Dermis microvascular lymphatic vessel endothelial cell (primary cell): ENCODE data around the gene SLC25A10. TPM values are rescaled to one million over a fixed set of nuclear protein-coding genes. Genes with fewer than 3 reads are reported as not detected.
A peak's percentile ranks its signal among the peaks of the same experiment; 100 is the strongest.

Experiments
- DNase-seq, 2 donors: peaks; one replicate each; pipeline versions ENCODE4 v3.0.0 to v3.0.0-alpha.2; 2010; ENCODE audit warnings: low read depth in 2 of 2
- total RNA-seq: library from RNA; depleted of rRNA; stranded (reverse); fragments of >200 nt; gene quantifications from 2 replicates; pipeline ENCODE4 v1.2.1, GENCODE V29; 2014

Gene SLC25A10
- total RNA-seq, 1 donor from 2014 or later, result 17.7 TPM

DNA sequence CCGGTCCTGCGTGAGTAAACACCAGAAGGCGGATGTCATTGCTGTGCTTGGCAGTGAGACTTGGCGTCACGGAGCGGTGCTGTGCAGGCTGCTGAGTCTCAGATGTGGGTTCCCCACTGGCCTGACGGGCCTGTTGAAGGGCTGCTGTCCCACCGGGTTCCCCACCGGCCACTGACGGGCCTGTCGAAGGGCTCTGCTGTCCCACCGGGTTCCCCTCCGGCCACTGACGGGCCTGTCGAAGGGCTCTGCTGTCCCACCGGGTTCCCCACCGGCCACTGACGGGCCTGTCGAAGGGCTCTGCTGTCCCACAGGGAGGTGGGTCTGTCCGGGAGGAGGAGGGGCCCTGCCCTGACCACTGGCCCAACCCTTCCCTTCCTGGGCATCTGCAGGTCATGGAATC, 25.5 kb upstream of the SLC25A10 start:
- DNase-seq, result no peak

DNA sequence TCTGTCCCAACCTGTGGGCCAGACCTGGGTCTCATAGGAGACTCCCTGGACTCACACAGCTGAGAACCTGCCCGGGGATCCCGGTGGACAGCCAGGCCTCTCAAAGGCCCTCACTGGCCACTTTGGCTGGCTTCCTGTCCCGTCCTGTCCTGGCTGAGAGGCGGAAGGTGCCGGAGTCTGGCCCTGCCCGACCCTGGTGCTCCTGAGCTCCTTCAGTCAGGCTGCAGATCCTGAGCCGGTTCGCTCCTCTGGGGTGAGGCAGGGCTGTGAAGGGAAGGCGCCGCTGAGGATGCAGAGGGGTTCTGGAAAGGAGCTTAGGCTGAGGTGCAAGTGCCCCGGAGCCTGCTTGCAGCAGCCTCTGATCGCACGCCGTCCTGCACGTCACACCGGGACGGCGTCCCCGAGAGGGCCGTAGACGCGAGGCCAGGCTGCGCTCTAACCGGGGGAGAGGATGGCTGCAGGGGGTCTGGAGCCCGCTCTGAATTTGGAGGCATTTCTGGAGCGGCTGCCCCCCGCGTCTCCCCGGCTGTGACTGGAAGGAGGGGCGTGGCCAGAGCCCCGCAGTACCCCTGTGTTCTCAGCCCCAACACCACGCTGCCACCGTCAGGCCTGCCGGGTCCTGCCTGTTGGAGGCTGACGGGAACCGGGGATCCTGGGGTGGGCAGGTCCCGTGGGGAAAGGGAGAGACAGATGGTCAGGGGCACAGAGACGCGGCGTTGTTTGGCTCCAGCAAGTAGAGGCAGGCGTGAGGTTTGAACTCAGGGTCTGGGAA, 24.1 kb upstream of the SLC25A10 start:
- DNase-seq, result no peak

DNA sequence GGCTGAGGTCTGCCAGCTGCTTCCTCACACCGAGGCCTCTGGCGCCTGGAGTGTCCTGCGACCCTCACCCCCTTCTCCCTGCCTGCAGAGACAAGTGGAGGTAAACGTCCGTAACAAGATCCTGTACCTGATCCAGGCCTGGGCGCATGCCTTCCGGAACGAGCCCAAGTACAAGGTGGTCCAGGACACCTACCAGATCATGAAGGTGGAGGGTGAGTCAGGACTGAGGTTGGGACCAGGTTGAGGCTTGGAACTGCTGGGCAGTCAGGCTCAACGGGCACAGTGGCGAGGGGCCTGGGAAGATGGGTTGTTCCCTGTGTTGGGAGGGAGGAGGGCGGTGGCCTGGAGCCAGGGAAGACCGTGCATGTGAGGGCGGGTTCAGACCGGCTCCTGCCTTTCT, 23.5 kb upstream of the SLC25A10 start:
- no peak for DNase-seq

DNA sequence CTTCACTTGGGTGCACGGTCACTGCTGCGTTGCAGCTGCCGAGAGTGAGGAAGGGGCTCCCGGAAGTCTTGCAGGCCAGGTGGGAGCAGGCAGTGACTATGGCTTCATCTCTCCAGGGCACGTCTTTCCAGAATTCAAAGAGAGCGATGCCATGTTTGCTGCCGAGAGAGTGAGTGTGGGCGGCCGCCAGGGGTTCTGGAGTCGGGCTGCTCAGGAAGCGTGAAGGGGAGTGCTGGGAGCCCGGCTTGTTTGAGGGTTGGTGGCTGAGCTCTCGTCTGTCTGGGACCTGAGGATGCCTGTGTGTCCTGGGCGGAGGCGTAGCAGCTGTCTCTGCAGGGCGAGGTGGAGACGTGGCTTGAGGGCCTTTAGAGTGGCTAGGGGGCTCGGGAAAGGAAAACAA, 22.0 kb upstream of the SLC25A10 start:
- DNase-seq, result no peak

DNA sequence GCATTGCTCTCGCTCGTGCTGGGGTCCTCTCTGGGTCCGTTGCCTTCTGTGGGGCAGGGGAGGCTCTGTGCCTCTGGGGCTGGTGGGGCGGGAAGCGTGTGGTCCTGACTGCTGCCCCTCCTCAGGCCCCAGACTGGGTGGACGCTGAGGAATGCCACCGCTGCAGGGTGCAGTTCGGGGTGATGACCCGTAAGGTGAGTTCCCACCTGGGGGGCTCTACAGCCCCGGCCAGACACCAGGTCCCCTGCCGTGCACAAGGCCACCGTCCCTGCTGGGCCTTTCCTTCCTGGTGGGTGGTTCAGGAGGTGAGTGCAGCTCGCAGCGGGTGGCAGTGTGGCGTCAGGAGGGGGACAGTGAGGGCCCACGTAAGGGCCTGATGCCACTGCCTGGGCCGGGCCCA, 21.5 kb upstream of the SLC25A10 start:
- DNase-seq, result no peak

DNA sequence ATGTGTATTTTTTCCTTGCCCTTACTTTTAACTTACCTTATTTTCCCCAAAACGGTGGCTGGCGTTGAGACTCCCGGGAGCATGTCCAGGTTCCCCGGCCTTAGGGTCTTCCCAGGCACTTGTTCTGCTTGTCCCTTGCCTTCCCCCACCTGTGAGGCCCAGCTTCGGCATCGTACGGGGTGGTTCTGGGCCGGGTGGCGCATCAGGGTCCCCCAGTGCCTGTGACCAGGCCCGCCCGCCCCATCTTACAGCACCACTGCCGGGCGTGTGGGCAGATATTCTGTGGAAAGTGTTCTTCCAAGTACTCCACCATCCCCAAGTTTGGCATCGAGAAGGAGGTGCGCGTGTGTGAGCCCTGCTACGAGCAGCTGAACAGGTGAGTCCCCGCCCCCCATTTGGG, 20.9 kb upstream of the SLC25A10 start:
- no peak for DNase-seq

DNA sequence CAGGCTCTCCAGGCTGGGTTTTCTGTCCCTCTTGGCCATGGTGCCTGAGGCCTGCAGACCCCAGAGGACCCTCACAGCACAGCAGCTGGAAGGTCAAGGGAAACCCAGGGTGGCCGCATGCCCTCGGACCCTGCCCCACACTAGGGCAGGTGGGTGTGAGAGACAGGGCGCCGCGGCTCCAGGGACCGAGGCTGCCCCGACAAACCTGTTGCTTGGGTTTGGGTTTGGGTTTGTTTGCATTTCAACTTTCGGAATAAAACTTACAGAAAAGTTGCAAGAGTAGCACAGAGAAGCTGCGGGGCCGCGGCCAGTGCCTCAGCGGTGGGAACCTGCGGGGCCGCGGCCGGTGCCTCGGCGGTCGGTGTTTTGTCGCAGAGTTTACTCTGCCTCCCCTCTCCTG, 20.5 kb upstream of the SLC25A10 start:
- DNase-seq, result no peak

DNA sequence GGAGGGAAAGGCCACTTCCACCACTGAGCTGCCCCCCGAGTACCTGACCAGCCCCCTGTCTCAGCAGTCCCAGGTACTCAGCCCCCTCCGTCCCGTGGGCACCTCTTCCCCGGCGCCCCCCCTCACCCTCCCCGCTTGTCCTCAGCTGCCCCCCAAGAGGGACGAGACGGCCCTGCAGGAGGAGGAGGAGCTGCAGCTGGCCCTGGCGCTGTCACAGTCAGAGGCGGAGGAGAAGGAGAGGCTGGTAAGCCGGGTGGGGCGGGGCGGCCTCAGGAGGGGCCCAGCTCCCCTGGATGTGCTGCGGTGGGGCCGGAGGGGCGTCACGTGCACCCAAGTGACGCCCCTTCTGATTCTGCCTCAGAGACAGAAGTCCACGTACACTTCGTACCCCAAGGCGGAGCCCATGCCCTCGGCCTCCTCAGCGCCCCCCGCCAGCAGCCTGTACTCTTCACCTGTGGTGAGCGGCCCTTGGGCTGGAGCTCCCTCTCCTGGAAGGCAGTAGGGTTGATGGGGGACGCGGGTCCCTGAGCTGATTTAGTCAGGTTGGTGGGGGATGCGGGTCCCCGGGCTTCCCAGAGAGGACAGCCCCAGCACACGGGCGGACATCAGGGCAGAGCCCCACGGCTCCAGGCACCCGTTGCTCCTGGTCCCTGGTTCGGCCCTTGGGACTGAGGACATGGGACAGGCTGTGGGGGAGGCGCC, 18.4 kb upstream of the SLC25A10 start:
- DNase-seq, result no peak

DNA sequence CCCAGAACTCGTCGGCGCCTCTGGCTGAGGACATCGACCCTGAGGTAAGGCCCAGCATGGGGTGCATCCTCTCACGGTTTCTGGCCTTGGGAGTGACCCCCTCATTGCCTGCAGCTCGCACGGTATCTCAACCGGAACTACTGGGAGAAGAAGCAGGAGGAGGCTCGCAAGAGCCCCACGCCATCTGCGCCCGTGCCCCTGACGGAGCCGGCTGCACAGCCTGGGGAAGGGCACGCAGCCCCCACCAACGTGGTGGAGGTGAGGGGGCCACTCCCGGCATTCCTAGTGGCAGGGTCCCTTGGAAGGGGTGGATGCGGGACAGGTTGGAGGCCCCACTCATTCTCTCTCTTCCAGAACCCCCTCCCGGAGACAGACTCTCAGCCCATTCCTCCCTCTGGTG, 17.3 kb upstream of the SLC25A10 start:
- no peak for DNase-seq

DNA sequence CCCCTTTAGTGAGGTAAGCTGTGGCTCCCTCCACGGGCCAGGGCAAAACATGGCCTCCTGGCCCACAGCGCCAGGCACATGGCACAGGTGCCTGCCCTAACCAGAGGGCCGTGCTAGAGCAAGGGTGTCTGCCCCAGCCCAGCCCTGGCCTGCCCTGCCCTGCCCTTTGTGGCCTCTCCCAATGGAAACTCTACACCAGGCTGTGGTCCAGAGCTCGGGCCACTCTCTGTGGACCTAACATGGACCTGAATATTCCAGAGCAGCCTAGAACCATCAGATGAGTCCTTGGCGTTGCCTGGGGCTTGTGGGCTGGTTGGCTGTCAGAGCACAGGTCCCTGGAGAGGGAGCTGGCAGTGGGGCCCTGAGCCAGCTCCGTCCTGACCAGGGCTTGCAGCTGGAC, 16.9 kb upstream of the SLC25A10 start:
- DNase-seq, result no peak

DNA sequence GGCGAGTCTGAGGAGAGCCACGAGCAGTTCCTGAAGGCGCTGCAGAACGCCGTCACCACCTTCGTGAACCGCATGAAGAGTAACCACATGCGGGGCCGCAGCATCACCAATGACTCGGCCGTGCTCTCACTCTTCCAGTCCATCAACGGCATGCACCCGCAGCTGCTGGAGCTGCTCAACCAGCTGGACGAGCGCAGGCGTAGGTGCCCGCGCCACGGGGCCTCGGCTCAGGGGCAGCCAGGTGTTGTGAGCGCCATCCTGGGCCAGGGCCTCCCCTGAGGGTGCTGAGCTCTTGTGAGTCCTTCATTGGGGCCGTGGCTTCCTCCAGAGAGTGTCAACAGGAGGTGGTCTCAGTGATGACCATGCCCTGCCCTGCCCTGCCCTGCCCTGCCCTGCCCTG, 16.3 kb upstream of the SLC25A10 start:
- DNase-seq, result no peak

DNA sequence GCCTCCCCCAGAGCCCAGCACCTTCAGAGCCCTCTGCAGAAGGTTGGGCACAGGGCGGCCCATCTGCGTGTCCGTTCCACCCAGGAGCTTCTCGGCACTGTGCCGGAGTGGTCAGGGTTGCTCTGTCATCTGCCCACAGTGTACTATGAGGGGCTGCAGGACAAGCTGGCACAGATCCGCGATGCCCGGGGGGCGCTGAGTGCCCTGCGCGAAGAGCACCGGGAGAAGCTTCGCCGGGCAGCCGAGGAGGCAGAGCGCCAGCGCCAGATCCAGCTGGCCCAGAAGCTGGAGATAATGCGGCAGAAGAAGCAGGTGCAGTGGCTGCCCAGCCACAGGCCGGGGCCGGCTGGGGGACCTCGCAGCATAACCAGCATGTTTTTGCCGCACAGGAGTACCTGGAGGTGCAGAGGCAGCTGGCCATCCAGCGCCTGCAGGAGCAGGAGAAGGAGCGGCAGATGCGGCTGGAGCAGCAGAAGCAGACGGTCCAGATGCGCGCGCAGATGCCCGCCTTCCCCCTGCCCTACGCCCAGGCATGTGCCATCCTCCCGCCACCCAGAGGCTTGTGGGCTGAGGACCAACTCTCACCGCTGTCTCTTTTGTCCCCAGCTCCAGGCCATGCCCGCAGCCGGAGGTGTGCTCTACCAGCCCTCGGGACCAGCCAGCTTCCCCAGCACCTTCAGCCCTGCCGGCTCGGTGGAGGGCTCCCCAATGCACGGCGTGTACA, 15.7 kb upstream of the SLC25A10 start:
- DNase-seq, result no peak

DNA sequence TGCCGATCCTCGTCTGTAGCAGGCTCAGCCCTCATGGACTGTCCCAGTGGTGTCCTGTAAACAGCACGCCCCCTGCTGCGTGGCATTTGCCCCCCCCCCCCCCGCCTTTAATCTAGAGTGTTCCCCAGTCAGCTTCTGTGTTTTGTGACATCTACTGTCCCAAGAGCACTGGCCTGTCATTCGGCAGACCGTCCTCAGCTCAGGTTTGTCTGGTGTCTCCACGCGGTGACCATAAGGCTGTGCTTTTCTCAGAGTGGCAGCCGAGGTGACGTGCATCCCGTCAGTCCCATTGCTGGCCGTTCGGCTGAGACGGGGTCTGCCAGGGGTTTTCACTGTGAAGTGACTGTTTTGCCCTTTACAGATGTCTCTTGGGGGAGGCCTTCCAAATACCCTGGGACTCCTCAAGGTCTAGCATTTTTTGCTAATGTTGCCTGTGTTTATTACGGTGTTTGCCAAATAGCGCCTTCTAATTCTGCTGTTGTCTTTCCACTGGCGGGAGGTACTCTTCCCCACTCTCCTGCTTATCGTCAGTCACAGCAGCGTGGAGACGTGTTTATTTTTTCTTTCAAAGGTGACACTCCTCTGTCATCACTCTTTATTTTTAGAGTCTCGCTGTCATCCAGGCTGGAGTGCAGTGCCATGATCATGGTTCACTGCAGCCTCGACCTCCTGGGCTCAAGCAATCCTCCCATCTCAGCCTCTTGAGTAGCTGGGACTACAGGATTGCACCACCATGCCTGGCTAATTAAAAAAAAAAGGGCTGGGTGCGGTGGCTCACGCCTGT, 14.6 kb upstream of the SLC25A10 start:
- DNase-seq, result no peak

DNA sequence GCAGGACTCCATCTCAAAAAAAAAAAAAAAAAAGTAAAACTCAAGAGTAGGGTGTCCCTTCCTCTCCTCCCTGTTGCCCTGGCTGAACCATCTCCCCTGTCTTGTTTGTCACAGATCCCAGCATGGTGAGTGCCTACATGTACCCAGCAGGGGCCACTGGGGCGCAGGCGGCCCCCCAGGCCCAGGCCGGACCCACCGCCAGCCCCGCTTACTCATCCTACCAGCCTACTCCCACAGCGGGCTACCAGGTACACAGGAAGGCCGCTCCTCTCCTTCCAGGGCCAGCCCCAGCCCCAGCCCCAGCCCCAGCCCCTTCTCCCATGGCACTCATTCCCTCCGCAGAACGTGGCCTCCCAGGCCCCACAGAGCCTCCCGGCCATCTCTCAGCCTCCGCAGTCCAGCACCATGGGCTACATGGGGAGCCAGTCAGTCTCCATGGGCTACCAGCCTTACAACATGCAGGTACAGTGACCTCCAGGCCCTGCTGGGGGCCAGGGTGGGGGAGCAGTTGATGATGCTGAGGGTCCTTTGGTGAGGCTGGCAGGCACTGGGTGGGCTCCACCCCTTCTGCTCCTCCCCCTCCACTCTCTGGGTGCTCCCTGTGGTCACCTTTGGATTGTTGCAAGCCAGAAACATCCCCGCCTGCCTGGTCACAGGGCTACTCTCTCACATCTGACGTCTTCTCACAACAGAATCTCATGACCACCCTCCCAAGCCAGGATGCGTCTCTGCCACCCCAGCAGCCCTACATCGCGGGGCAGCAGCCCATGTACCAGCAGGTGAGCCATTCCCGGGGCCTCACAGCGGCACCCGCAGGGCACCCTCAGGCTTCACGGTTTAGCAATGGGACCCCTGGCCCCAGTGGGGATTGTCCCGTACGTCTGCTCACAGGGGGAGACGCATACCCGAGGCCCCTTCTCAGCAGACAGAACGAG, 11.5 kb upstream of the SLC25A10 start:
- DNase-seq, result no peak

DNA sequence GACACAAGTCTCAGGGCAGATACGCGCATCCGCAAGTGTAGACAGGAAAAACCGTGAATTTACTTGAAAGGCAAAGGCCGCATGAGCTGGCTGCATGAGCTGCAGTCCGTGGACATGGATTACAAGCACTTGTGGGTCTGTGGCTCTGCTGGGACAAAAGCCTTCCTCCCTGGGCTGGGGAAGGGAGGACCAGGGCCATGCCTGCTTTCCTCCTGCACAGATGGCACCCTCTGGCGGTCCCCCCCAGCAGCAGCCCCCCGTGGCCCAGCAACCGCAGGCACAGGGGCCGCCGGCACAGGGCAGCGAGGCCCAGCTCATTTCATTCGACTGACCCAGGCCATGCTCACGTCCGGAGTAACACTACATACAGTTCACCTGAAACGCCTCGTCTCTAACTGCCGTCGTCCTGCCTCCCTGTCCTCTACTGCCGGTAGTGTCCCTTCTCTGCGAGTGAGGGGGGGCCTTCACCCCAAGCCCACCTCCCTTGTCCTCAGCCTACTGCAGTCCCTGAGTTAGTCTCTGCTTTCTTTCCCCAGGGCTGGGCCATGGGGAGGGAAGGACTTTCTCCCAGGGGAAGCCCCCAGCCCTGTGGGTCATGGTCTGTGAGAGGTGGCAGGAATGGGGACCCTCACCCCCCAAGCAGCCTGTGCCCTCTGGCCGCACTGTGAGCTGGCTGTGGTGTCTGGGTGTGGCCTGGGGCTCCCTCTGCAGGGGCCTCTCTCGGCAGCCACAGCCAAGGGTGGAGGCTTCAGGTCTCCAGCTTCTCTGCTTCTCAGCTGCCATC, 10.6 kb upstream of the SLC25A10 start:
- DNase-seq, result no peak

DNA sequence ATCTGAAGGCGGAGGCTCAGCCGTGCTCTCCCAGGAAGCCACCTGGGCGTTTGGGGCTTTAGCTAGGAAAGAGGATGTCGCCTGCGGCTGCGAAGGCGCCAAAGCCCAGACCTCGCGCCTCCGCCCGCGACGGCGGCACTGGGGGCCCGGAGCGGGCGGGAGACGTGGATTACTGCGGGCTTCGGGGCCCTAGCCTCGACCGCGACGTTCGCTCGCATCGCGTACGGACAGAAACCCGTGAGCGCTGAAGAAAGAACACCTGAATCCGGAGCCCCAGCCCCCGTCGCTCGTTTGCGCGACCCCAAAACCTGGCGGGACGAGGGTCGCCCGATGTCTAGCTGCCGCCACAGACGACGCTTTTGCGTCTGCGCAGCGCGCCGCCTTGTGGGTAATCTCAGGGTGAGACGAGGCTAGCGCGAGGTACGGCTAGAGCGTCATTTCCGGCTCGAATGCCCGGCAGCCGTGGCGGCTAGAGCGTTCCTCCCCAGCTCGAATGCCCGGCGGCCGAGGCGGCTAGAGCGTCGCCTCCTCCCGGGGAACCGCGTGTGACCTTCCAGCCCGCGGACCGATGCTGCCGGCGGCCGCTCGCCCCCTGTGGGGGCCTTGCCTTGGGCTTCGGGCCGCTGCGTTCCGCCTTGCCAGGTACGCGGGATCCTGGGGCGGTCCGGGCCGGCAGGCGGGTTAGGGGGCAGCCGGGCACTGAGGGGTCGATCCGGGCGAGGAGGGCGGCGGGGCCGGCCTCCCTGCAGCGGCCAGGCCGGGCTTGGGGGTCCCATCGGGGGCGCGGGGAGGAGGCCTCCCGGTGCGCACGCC, 8.9 kb upstream of the SLC25A10 start, which contains the start of gene MRPL12:
Gene MRPL12 (plus strand): TSS at position 434 of the 813 bp plus-strand sequence. CDS start 135 bp downstream, at position 569.
- peak; percentile 83 to 94 for DNase-seq

DNA sequence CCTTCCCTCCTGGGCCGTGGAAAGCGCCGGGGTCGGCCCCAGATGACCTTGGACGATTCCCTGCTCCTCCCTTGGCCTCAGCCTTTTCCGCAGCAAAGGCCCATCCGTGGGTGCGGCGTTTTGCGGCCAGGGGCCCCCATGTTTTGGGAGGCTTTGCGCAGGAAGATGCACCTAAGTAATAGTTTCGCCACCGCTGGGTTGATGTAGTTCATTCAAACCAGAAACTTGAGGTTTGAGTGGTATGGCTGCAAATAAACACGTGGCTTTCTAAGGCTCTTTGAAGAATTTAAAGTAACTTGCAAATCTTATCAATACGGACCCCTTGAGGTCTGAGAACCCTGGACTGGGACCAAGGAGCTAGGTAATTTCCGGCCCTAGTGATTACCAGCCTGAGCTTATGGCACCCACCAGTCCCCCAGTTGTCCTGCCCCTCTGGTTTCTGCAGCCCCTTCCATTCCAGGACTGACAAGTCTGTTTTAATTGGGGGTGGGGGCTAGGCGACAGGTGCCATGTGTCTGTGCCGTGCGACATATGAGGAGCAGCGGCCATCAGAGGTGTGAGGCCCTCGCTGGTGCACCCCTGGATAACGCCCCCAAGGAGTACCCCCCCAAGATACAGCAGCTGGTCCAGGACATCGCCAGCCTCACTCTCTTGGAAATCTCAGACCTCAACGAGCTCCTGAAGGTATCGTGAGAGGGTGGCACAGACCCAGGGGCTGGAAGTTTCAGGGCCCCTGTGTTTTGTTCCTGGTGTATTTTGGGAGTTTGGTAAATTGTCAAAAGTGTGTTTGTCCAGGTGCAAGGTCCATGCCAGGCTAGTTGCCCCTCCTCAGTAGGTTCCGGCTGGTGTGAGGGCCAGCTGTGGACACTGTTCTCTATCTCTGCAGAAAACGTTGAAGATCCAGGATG, 8.1 kb upstream of the SLC25A10 start:
- no peak for DNase-seq
